ENCODE measurements around the gene AK2.
"Not testable (repeated sequence)": the region's sequence is repeated elsewhere in the genome, so short reads cannot be mapped to it uniquely, and the experiment has no call there.

Gene AK2

GRCh38 chr1:33036526-33037503 lies at the start of gene AK2:
Gene AK2, minus strand, starts transcription at chr1:33036883. Its CDS starts 55 bp downstream, at chr1:33036828.
- DNase-seq = peak; percentile 95 to 97

- peak; percentile 47 to 63 for DNase-seq
These were observed 49.7 kb upstream of the AK2 start for GRCh38 chr1:33086384-33086850.

- DNase-seq = no peak
These were observed 48.6 kb upstream of the AK2 start for GRCh38 chr1:33085332-33085731.

DNA sequence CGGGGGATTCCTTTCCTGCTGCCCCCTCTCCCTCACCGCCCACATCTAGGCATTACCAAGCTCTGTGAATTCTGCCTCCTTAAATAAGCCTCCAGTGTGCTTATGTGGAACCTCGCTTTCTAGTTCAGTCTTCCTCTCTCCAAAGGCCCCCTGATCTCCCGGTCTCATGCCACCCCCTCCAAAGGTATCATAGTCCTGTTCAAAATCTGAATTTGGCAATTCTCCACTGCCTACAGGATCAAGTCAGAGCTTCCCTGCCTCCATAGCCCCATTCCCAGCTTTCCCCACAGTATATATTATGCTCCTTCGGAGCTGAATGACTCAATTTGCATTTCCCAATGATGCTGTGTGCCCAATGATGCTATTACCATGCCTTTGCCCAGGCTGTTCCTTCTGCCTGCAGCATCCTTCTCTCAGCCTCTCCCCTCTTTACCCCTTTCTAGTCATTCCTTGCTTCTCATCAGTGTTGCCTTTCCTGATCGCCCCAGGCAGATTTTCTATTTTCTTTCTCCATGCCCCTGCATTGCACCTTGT lies 46.0 kb upstream of the AK2 start:
- no peak for DNase-seq

DNA sequence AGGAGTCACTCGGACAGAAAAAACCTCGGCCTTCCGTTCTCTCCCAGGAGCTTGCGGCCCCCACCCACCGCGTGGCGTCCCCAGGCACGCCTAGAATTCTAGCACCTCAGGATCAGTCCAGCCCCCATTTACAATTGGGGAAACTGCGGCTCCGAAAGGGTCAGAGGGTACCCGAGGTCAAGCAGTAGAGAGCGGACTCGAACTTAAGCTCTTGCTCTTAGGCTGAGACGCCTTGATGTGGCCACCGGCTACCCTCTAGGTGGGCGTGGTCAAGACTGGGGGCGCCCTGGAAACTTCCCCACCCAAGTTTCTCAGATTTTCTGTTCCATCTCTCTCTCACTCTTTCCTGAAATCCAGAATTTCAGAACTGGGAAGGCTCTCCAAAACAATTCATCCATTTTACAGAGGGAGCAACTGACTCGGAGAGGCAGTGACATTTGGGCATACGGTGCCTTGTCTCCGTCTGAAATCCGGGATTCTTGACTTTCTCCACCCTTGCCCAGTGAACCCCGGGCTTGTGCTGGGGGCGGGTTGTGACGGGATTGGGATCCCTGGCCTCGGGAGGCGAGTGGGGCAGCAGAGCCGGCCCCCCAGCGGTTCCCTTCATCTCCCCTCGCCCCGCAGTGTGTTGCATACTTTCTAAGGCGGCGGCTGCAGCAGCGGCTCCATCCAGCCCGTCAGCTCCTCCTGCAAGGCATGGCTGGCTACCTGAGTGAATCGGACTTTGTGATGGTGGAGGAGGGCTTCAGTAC lies 45.0 kb upstream of the AK2 start:
- no peak for DNase-seq

- DNase-seq = peak; percentile 98
These were observed 44.3 kb upstream of the AK2 start, which contains the start of gene AZIN2 for GRCh38 chr1:33080885-33081553. Gene AZIN2, plus strand, starts transcription at chr1:33081153. Its CDS starts 1,097 bp downstream, at chr1:33082250.

- DNase-seq = no peak
These were observed 43.7 kb upstream of the AK2 start for GRCh38 chr1:33080373-33080772.

DNA sequence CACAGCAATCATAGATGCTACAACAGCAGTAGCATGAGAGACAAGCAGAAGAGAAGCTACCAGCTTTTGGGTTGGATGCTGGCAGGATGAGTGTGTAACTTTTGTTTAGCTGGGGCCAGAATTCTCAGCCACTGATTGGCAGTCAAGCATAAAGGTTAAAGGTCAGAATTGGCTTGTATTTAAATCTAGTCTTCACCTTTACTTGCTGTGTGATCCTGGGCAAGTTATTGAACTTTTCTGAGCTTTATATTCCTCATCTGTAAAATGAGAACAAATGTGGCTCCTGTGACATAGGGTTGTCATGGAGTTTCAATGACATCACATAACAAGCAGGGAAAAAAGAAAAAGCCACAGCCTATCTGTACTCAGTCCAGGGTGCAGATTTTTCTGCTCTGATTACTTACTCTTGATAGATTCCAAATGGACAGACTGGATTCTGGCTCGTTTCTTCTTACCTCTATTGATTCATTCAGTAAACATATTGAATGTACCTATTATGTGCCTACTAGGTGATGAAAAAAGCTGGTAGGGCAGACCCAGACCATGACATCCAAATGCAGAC lies 41.4 kb upstream of the AK2 start:
- no peak for DNase-seq

DNA sequence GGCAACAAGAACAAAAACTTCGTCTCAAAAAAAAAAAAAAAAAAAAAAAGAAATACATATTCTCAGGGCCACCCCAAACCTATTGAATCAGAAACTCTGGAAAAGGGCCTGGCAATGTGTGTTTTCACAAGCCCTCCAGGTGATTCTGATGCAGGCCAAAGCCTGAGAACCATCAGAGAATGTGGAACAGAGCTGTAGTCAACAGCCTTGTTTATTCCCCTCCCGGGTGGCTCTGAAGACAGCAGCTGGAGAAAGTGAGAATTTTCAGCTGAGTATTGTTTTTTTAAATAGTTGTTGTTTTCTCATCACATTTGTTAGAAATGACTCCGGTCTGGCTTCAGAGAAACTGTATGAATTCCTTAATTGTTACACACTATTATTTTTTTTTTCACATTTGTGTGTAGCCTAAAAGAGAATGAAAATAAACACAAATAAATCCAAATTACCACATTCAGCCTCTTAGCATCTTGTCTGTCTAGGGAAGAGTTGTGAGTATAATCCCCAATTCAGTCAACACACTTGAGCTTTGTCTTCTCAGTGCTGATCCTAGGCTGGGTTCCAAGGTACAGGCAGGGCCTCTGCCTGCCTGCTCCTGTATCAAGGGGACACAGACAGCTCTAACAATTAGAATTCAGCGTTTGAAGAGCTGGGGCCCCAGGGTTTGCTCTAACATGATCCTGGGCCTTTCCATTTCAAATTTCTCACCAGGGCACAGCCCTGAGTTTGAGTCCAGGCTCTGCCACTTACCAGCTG lies 37.7 kb upstream of the AK2 start:
- no peak for DNase-seq

DNA sequence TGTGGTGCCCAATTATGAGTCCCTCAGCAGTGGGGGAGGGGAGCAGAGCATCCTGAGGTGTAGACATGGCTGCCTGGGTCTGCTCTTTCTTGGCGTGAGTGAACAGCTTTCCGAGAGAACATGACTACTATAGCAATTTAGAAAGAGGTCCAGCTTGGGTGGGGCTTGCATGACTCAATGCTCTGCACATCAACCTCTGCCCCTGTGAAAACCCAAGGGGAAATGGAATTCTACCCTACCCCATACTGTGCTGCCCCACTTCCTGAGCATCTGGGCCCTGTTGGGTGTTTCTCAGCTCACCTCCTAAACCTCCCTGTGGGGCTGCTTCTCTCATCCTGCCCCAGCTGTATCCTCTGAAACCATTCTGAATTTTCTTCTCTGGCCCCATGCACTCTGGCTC lies 36.0 kb upstream of the AK2 start:
- no peak for DNase-seq

- no peak for DNase-seq
These were observed 33.9 kb upstream of the AK2 start for GRCh38 chr1:33070628-33071027.

GRCh38 chr1:33068108-33068507 lies 31.4 kb upstream of the AK2 start:
- DNase-seq = not testable (repeated sequence)

DNA sequence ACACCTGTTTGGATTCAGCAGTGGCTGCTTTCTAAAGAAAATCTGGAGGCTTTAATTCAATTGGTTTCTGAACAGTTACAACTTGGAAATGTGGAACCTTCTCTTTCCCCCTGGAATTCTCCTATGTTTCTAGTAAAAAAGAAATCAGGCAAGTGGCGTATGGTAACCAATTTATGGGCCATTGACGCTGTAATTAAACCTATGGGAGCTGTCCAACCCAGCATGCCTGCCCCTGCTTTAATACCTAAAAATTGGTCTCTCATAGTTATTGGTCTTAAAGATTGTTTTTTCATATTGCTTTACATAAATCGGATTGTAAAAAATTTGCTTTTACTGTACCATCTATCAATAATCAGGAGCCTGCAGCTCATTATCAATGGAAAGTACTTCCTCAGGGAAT lies 29.8 kb upstream of the AK2 start:
- DNase-seq = not testable (repeated sequence)

GRCh38 chr1:33065301-33065700 lies 28.6 kb upstream of the AK2 start:
- no peak for DNase-seq

DNA sequence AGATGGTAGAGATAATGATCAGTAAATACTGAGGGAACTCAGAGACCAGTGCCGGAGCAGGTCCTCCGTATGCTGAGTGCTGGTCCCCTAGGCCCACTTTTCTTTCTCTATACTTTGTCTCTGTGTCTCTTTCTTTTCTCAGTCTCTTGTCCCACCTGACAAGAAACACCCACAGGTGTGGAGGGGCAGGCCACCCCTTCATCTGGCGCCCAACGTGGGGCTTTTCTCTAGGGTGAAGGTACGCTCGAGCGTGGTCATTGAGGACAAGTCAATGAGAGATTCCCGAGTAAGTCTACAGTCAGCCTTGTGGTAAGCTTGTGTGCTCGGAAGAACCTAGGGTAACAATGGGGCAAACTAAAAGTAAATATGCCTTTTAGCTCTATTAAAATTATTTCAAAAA lies 27.6 kb upstream of the AK2 start:
- DNase-seq = peak; percentile 18 to 23

DNA sequence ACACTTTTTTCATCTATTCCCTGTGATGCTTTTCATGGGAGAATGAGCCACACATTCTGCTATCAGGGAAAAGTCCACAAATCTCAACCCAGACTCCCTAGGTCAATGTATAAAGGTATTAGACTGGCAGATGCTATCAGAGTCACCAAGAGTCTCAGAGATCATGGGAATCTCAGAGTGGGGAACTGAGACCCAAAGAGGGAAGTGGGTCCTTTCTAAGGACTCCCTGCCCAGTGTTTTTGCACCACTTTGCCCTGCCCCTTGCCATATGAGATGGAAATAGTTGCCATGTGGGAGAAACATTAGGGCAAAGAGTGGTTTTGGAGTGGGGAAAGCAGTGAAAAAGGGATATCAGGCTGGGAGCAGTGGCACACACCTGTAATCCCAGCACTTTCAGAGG lies 25.2 kb upstream of the AK2 start:
- DNase-seq = no peak

- no peak for DNase-seq
These were observed 23.9 kb upstream of the AK2 start for GRCh38 chr1:33060579-33061083.

DNA sequence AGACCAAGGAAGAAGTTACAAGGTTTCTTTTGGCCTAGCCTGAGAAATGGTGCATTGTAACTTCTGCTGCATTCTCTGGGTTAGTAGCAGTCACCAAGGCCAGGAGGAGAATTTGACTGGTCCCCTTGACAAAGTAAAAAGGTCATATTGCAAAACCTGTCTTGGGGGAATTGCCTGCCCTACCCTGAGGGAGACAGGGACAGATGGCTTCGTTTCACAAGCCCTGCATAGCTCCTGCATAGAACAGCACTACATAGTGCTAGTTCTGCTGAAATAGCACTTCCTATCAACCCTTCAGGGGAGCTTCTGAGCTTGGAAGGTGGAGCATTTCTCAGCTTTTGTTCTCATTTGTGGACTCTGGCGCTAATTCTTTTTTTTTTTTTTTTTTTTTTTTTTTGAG lies 20.4 kb upstream of the AK2 start:
- no peak for DNase-seq

GRCh38 chr1:33056426-33056825 lies 19.7 kb upstream of the AK2 start:
- no peak for DNase-seq

DNA sequence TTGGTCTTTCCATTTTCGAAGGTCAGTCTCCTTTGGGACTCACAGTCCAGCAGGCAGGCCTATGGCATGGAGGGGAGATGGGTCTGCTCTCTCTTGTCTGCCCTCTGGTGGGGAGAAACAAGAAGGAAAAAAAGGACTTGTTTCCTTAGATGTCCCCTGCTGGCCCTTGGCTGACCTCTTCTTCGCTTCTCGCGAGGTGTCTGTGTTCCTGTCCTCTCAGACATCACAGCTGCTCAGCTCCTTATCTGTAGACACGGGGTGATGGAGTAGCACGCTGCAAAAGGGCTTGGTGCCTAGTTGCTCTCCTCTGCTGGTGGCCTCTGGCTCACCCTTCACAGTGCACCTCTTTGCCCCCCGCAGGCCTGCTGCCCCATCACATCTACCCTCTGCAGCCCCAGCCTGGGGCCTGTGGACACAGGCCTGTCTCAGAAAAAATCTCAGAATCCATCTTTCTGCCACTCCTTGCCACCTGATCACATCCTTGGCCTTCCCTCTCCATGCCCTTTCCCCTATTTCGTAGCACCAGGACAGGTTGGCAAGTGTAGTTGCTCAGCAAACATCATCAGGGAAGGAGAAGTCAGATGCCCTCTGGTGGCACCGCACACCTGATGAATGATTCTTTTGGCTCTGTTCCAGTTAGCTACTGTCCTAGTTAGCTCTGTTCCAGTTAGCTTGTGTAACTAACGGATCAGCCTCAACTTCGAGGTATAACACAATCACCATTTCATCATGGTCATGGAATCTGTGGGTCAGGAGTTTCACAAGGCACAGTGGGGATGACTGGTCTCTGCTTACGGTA lies 18.7 kb upstream of the AK2 start:
- DNase-seq = peak; percentile 18 to 31
